Fibroblast of peridontal ligament (primary cell): ENCODE measurements around the gene ZNF407.
A peak's percentile ranks its signal among the peaks of the same experiment; 100 is the strongest.

ENCODE experiments used
- DNase-seq: peaks from one replicate; pipeline ENCODE4 v3.0.0-alpha.2; 2010; ENCODE audit errors: extremely low read depth

The ZNF407 gene

DNA sequence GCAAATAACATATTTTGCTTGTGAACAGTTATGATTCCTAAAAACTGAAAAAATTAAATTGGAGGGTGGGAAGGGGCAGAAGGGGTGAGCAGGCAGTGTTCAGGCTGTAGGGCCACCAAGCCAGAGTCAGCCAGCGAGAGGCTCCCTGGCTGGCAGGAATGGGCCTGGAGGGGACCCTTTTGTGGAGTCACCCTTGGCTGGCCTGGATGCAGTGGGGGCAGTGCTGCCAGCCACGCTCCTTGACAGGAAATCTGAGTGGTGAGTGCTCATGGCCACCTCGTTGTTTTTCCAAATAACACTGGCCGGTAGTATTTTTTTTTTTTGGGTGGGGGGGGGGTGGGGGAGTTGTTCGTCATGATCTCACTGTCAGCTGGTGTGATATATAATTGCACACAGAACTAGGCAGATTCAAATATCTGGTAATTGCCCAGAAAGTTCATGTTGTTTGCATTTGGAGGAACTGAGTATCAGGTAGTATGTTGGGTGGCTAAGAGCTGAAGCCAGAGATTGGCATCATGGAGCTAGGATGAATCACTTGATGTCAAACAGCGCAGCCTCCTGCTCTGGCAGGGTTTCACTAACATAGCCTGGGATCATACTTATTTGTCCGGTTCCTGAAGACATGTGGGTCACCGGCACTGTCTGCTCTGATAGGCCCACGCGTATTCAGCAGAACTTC, 451.2 kb downstream of the ZNF407 start:
- no peak for DNase-seq

DNA sequence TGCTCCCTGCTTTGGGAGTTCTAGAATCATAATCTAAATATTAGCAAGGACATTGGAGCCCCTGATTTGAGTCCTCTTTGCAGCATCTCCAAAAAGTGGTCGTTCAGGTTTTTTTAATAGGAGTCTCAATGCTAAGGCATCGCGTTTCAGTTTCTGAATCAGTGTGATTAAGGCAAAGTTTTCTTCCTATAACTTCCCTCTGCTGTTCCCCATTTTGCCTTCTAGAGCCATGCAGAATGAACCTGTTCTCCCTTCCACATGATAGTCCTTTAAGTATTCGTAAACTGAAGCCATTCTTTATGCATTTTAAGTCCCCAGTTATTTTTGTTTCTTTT, 451.8 kb downstream of the ZNF407 start:
- DNase-seq: no peak

- no peak for DNase-seq
These were observed 454.1 kb downstream of the ZNF407 start for GRCh38 chr18:75051757-75052156.

DNA sequence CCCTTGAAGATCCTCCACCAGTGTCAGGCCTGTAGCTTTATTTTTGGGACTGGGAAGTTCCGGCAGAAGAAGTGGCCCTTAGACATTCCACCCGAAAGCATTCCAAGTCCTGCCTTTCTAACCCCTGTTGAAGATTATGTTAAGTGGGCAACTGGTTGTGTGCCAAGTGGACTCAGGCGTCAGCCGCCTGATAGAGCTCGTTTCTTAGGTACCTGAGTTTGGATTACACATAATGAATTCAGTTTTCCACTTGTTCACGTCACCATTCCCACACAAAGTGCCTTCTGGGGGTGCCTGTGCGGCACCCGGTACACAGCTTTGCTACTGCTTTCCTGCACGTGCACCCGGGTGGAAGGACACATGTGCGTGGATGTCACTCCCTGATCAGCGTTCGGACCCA, 454.8 kb downstream of the ZNF407 start:
- no peak for DNase-seq

DNA sequence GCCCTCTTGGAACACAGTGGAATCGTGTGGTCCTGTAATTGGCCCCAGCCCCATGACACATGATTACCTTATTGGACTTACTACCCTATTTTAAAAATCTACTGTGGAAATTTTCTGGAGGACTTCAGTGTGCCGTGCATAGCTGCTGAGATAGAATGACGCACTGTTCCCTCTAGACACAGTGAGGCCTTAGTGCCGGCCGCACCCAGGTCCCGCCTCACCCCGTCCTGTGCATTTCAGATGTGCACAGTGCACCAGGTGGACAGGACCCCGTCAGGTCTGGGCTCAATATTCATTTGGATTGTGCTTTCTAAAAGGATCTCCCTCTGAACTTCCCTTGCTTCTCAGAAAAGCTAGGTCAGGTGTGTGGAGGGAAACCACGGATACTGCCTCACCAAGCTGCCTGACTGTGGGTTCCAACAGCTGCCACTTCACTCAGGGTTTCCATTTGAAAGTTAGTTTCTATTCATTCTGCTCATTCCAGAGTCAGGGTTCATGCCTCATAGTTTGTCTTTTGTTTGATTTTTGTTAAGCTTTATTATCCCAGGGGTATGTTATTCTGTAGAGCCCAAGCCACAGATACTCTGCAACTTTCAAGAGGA, 455.5 kb downstream of the ZNF407 start:
- peak; percentile 2 for DNase-seq

DNA sequence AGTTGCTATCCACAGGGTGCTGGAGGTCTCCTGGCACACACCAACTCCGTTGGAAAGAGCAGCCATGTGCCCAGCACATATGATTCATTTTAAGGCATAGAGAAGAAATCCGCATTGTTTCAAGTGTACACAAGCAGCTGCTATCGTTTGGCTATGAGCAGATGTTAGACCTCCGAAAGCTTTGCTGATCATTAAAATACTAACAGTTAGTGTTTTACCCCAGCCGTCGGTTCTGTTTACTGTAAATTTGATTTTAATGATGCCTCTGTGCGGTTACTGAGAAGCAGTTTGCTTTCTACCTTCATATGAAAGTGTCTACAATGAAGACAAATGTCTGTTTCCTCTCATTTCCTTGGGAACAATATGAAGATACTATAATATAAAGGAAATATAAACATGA, 456.4 kb downstream of the ZNF407 start:
- peak; percentile 2 for DNase-seq

DNA sequence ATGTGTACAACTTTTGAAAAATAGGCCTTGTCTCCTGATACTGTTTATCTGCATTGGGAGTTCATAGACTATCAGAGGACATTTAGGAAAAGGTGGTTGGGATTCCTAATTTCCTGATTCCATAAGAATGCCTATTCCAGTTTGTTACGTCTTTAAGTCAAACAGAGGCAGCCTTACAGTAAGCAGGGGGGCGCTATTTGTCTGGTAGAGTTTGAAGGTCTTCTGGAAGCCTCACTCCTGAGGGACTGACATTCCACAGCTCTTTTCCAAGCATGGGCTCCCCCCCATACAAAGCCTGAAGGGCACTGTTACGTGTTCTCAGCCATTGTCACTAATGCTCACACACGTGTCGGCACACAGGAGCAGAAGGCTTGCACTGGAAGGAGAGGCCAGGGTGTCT, 456.9 kb downstream of the ZNF407 start:
- DNase-seq: no peak

DNA sequence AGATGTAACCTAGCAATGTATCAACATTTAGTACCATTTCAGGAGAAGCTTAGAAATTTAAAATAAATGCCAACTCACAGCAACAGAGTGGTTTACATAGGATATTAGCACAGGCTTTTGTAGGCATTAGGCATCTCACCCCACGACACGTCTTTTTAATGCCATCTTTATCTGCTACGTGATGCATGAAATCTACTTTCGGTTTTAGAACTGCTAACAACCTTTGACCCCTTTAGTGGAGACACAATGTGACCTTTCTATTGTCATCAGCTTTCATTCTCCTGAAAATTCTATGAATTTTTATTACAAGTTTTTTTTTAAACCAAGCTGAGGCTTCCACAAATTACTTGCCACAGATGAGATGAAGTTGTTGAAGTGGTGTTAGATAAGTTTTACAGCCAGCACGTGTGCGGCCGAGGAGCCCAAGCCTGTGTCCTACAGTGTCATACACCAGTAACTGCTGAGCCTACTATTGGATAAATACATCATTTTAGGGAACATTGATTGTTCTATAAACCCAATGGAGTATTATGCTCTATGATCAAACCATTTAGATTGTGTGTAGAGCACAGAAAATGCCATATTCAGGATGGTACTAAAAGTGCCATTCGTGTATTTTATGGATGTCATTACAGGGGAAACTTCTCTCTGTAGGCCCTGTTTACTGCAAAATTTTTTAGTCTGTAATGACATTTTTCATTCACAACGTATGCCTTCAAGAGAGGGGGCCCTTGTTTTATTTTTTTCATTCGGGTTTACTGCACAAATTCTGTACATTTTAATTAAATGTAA, 459.7 kb downstream of the ZNF407 start:
- no peak for DNase-seq

- no peak for DNase-seq
These were observed 462.5 kb downstream of the ZNF407 start for GRCh38 chr18:75060185-75060584.

- no peak for DNase-seq
These were observed 464.7 kb downstream of the ZNF407 start for GRCh38 chr18:75062297-75062886.

DNA sequence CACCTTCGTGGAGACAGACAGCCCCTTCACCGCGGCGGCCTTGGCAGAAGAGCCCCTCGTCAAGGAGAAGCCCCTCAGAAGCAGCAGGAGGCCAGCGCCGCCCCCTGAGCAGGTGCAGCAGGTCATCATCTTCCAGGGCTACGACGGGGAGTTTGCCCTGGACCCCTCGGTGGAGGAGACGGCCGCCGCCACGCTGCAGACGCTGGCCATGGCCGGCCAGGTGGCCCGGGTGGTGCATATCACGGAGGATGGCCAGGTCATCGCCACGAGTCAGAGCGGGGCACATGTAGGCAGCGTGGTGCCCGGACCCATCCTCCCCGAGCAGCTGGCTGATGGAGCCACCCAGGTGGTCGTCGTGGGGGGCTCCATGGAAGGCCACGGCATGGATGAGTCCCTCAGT, 465.5 kb downstream of the ZNF407 start:
- no peak for DNase-seq

- no peak for DNase-seq
These were observed 466.2 kb downstream of the ZNF407 start for GRCh38 chr18:75063615-75064512.

- no peak for DNase-seq
These were observed 466.8 kb downstream of the ZNF407 start for GRCh38 chr18:75064513-75064905.

DNA sequence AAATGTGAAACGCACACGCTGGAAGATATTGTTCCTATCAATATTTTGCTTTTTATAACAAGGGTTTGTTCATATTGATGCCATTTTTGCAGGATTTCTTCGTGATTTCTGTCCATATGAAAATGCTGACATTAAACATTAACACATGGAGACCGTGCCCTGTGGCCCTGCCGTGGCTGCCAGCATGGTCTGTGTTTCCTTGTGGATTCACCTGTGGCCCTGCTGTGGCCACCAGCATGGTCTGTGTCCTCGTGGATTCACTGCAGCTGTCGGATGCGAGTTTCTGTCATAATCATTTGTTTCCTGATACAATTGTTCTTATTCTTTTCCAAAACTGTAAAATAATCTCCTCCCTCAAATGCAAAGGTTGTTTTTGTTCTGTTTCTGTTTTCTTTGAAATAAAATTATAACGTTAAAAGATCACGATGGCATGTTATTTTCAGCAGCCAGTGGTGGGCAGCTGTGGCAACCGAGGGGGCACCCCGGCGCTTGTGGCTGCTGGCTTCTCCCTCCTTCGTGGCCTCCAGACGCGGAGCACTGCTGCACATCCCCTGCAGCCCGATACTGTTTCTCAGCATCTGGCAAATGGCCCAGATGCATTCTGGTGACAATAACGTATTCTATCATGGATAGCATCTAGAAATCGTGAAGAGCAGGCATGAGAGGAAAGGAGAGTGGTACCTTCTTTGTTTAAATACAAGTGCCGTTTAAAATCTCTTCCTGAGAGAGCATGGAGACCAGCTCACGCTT, 467.8 kb downstream of the ZNF407 start:
- no peak for DNase-seq

DNA sequence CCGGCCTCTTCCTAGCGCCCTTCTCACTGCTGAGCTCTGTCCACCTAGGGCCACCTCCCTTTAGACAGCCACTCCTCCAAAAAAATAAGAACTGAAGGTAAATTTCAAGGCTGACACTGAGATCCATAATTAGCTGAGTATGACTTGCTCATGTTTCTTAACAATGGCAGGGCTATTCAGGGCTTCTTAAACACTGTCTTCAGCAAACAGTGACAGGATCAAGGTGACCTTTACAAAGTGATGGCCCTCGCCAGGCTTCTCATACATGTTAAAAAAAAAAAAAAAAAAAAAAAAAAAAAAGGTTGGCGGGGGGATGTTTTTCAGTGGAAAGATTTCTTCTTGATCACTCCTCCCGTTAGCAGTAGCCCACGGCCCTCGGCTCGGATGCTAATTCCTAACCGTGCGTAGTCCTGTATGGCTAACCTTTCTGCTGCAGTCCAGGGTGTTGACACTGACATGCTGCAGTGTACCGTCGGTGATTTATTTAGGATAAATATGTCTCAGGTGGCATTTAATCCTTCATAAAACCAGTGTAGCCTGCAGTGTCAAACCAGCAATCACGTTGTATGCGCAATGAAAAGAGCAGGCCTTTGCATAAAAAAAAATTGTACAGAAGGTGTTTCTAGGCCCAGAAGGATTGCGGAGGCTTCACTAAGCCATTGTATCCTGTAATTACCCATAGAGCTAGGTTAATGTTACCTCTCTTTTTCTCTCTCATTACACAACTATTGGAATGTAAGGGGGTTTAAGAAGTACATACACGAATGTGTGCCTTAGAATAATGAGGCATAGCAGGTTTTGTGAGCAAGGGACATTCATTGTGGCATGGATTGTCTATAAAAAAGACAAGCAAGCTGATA, 468.6 kb downstream of the ZNF407 start:
- no peak for DNase-seq

DNA sequence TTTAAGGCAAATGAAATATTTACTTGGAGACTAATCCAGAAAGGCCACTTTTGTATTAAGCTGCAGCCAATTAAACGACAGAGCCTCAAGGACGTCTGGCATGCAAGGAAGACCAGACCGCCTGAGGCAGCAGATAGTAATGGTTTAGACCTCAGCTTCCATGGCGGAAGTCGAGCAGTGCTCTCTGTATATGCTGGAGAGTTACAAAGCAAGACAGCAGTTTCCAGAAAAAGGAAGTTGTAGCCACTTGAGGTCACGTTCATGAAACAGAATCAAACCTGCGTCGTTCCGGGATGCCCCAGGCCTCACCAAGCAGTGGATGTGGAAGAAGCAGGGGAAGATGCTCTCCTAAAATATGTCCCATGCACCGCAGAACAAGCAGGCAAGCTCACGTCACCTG, 469.3 kb downstream of the ZNF407 start:
- no peak for DNase-seq

DNA sequence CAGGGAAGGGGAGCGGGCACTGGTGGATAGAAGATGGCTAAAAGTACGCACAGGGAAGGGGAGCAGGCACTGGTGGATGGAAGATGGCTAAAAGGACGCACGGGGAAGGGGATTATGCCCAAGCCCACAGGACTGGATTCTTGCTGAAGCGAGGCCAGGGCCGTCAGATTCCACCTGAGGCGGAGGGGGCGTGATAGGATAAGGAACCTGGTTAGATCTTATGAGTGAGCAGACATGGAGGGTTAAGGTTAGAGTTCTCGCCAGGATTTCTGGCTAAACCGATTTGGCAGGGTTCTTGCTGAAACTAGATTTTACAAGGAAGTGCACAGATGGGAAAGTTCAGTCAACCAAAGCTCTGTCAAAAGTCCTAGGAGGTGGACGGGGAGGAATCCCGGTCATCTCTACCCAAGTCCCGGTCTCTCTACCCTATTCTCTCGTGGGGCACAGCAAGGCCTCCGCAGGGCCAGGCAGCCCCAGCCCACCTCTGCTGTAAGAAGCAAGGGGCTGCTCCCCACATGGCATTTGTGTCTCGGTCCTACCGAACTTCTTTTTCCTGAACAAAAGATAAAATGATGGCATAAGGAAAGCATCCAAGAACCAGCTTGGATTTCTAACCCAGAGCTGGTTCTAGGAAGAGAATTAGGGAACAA, 470.5 kb downstream of the ZNF407 start:
- DNase-seq: no peak

DNA sequence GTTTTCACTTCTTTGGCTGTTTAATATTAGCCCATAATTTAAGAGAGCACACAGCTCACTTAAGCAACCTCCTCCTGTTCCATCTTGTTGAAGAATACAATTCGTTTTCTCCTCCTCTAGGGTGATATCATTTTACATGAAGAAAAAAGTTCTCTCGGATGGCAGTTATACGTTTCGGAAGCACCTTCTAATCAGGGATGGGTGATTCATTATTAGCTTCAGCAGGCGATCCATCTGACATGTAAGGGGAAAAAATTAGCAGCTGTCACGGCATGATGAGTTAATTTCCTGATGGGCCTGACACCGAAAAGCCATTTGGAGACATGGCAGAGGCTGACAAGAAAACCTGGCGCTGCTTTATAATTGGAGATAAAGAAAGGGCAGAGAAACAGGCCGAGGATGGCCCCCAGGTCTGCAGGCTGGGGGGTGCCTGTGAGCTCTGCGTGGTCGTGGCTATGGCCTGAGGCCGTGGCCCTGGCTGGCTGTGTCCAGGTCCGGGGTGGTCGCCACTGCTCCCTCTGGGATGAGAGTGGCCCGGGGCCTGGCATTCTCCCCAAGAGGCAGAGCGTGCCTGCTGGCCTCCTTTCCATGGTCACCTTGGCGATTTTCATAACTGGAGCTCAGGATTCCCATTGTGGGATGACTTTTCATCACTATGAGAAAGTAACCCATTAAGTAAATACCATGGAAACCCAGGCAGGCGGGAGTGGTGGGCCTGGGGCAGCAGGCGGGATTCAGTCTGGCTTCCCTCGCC, 471.2 kb downstream of the ZNF407 start:
- DNase-seq: no peak

GRCh38 chr18:75070235-75070624, 472.6 kb downstream of the ZNF407 start:
- DNase-seq: no peak
